Middle frontal gyrus (tissue), 1 donor: Measurements from ENCODE around the gene SLC25A25.
"Not testable (repeated sequence)": the region's sequence is repeated elsewhere in the genome, so short reads cannot be mapped to it uniquely, and the experiment has no call there.

Experiments
- DNase-seq: peaks from one replicate; pipeline ENCODE4 v3.0.0-alpha.2; 2015; ENCODE audit warnings: low spot score; ENCODE audit errors: extremely low spot score

Gene SLC25A25

DNA sequence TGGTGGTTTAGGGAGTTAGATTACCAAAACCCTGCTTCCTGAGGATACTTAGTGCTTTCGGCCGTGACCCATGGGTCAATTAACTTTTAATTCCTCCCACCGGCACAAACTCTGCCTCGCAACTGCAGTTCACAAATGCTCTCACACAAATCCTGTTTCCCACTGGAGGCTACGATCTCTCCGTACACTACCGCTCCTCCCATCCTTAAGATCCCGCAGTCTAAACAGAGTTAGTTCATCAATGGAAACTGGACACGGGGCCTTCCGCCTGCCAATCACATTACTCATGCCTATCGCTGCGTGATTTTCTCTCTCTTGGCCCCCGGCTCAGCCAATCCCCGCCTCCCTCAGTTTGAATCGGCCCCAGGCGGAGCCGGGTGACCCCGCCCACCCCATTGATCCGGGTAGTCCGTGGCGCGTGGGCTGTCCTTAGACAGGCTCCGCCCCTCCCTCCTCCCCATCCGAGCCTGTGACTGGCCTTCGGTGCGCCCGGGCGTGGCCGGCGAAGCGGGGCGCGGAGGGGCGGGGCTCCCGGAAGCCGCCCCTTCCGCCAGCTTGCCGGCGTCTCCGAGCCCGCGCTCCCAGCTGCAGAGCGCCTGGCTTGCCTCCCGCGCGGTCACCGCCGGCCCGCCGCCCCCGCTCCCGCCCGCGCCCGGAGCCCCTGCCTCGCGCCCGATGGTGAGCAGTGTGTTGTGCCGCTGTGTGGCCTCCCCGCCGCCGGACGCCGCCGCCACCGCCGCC lies at the start of gene SLC25A25:
Gene SLC25A25, plus strand, starts transcription at position 588 of the 741 bp plus-strand sequence. Its CDS starts 88 bp downstream, at position 676.
- DNase-seq: peak; percentile 98

DNA sequence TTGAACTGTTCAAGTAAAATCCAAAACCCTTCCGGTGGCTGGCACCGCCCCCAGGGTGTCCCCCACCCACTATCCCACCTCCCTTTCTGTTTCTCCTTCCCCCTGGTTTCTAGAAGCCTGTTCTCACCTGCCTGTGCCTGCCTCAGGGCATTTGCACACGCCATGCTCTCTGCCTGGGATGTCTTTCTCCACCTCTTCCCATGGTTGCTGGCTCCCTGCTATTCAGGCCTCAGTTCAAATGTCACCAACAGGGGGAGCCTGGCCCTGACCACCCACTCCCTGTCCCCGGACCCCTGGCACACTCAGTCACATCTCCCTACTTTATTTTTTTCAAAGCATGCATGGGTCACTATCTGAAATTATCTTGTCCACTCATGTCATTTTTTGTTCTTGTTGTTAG lies 47.3 kb upstream of the SLC25A25 start:
- DNase-seq: no peak

DNA sequence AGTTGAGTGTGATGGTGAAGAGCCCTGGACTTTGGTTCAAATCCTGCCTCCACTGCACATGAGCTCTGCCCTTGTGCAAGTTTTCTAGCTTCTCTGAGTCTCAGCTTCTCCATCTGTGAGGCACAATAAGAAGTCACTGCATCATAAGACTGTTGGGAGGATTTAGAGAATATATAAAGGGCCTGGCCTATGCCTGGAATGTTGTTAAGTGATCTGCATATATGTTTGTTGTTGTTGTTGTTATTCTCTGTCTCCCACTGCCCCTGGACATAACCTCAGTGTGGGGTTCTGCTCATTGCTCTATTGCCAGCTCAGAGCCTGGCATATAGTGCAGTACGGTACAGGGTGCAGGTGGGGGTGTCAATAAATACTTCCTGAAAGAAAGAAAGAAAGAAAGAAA lies 46.9 kb upstream of the SLC25A25 start:
- no peak for DNase-seq

DNA sequence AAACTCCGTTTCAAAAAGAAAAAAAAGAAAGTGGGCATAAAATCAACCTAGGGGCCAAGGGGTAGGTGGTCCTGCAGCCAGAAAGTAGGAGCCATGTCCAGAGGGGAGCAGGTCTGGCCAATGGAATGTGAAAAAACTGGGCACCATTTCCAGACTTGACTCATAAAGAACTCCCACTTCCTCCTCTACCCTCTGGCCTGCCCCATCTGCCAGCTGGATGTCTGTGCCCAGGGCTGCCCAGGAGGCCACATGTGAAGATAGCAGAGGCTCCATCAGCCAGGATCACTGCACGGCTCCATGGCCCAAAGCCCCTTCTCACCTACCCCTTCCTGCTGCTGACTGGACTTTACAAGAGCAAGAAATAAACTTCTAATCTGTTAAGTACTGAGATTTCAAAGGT lies 45.1 kb upstream of the SLC25A25 start:
- DNase-seq: no peak

DNA sequence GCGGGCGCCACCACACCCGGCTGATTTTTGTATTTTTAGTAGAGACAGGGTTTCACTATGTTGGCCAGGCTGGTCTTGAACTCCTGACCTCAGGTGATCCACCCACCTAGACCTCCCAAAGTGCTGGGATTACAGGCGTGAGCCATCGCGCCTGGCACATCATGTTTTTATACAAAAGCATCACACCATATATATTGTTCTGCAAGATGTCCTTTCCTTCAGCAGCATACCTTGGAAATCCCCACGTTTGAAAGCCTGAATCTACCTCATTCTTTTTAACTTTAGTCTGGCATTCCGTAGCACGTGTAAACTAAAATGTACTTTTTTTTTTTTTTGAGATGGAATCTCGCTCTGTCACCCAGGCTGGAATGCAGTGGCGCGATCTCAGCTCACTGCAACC lies 44.4 kb upstream of the SLC25A25 start:
- not testable (repeated sequence) for DNase-seq

DNA sequence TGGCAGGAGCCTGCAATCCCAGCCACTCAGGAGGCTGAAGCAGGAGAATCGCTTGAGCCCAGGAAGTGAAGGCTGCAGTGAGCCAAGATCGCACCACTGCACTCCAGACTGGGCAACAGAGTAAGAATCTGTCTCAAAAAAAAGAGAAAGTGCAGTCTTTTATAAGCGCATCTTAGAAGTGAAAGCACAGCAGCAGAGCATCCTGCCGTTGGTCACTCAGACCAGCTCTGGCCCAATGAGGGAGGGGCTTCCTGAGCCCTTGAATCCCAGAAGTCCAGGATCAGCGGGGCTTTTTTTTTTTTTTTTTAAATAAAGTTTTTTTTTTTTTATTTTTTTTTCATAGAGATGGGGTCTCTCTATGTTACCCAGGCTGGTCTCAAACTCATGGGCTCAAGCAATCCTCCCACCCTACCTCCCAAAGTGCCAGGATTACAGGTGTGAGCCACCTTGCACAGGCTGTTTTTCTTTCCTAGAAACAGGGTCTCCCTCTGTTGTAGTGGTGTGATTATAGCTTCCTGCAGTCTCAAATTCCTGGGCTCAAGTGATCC lies 43.2 kb upstream of the SLC25A25 start:
- DNase-seq: no peak

DNA sequence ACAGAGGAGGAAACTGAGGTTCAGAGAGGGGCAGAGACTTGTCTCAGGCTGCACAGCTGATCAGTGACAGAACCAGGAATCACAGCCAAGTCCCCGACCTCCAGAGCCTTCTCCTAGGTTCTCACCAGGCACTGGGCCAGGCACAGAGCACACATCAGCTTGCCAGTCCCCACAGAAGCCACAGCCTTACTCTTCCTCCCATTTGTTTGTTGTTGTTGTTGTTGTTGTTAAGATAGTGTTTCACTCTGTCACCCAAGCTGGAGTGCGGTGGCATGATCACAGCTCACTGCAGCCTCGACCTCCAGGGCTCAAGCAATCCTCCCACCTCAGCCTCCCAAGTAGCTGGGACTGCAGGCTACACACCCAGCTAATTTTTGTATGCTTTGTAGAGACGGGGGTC lies 42.3 kb upstream of the SLC25A25 start:
- no peak for DNase-seq

DNA sequence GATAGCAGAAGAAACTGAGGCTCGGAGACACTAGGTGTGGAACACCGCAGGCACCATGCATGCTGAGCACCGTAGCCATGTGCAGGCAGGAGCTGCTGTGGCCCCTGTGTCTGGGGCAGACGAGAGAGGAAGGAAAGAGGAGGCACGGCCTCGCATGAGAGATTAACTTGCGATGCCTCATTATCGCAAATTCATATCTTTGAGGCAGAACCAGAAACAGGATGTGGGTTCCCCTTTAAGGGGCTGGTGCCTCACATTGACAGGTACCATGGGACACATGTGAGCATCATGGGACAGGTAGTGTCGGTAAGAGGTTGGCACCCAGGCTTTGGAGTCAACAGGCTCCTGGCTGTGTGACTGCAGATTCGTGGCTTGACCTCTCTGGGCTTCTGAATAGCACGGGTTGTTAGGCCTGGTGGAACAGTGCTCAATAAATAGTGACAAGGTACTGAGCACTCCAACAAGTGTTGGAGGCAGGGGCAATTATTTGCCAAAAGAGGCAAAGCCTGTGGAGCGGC lies 41.7 kb upstream of the SLC25A25 start:
- no peak for DNase-seq

DNA sequence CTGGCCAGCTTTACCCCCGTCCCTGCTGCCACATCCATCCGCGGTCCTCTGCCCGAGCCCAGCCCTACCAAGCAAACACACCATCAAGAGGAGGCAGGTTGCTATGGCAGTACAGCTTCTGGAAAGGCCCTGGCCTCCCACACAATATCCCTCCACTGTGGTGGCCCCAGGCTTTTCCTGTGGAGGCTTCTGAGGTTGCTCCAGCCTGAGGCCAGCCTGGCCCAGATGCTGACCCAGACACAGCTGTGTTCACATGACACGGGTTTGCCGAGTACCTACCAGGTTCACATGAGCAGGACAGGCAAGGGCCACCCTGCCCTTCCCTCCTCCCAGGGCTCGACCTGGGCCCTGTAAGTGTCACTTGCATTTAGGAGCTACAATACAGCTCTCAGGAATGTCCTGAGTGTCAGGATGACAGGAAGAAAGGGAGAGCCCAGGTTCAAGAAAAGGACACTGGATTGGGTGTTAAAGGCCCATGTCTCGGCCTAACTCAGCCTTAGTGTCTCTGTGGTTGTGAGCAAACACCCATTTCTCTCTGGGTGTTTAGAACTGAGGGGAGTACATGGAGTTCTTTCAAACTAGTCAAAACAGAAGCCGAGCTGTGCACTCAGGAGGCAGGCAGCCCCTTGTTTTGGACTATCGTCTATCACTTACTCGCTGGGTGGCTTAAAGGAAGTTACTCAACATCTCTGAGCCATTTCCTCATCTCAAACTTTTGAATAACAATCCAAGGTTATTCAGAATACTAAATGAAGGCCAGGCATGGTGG lies 41.1 kb upstream of the SLC25A25 start:
- no peak for DNase-seq

DNA sequence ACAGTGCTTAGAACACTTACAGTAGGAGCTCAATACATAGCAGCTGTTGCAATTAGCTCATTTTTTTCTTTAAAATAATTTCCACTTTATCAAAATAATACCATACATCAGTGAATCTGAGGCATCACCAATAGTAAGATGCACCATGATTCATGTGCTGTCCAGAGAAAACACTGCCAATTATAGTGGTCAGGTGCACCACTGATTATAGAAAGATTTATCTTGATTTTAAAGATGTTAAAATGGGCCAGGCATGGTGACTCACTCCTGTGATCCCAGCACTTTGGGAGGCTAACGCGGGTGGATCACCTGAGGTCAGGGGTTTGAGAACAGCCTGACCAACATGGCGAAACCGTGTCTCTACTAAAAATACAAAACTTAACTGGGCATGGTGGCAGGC lies 40.3 kb upstream of the SLC25A25 start:
- no peak for DNase-seq

DNA sequence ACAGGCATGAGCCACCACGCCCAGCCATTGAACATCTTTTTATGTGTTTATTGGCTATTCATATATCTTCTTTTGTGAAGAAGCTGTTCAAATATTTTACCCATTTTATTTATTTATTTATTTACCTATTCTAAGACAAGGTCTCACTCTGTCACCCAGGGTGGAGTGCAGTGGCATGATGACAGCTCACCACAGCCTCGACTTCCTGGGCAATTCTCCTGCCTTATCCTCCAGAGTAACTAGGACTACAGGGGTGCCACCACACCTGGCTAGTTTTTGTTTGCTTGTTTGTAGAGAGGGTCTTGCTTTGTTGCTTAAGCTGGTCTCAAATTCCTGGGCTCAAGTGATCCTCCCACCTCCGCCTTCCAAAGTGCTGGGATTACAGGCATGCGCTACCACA lies 34.4 kb upstream of the SLC25A25 start:
- DNase-seq: no peak

DNA sequence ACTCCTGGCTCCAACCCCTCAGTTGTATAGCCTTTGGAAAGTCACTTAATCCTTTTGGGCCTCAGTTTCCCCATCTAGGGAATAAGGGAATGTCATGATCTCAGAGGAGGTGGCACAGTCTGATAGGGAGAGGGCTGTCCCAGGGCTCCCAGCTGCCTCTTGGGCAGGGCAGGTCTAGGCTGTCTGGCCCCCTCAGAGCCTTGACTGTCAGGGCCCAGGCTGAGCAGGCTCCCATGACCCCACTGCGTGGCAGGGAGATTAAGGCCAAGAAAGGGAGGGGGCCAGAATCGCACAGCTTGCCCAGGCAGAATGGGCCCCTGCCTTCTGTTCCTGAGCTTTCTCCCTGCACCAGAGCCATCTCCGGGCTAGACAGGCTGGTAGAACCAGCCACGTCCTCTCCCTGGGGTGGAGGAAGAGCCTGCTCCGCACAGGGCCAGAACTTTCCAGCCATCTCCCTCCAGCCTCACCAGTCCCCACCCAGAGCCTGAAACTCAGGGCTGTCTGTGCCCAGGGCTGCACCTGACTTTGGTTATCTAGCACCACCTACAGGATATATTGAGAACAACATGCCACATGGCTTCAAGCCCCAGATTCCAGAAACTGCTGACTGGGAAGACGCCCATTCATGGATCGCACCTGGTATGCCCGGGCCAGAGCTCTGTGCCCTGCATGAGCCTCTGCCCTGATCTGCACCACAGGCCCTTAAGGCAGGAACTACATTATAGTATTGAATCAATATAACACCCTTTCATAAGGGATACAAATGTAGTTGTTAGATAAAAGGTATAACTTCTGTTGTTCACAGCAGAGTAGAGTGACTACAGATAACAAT lies 33.0 kb upstream of the SLC25A25 start:
- peak; percentile 44 for DNase-seq

DNA sequence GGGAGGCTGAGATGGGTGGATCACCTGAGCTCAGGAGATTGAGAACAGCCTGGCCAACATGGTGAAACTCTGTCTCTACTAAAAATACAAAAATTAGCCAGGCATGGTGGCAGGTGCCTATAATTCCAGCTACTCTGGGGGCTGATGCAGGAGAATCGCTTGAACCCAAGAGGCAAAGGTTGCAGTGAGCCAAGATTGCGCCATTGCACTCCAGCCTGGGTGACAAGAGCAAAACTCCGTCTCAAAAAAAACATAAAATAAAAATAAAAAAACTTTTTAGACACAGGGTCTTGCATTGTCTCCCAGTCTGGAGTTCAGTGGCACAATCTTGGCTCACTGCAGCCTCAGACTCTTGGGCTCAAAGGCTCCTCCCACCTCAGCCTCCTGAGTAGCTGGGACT lies 31.5 kb upstream of the SLC25A25 start:
- DNase-seq: not testable (repeated sequence)

DNA sequence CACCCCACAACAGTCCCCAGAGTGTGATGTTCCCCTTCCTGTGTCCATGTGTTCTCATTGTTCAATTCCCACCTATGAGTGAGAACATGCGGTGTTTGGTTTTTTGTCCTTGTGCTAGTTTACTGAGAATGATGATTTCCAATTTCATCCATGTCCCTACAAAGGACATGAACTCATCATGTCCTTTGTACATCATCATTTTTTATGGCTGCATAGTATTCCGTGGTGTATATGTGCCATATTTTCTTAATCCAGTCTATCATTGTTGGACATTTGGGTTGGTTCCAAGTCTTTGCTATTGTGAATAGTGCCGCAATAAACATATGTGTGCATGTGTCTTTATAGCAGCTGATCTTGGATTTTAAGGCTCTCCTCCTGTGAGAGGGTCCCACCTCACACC lies 27.2 kb upstream of the SLC25A25 start:
- DNase-seq: not testable (repeated sequence)

DNA sequence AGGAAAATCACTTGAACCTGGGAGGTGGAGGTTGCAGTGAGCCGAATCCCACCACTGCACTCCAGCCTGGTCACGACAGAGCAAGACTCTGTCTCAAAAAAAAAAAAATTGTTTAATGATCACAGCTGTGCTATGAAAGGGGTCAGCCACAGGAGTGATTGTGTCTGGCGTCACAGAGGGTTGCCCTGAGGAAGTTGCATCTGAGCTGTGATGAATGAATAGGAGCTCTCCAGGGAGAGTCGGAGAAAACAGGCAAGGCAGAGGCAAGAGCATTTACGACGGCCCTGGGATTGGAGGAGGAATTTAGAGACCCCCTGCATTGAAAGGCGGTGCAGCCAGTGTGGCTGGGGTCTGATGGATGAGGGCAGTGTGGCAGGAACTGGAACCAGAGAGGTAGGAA lies 26.0 kb upstream of the SLC25A25 start:
- DNase-seq: no peak

DNA sequence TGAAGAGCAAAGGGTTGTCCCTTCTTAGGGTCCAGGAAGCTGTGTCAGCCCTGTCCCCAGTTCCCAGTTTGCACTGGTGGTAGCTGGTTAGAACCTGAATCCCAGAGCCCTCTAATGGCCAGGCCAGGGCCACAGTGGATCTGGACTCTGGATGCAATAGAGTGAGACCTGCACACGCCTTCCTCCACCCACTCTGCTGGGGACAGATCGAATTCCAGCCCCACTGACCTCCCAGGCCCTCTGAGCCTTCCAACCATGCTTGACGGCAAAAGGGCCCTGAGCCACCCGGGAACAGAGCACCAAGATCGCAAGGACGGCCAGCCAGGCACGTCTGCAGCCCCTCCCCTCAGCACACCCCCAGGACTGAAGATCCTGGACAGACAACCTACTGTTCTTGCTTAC lies 24.6 kb upstream of the SLC25A25 start:
- no peak for DNase-seq

DNA sequence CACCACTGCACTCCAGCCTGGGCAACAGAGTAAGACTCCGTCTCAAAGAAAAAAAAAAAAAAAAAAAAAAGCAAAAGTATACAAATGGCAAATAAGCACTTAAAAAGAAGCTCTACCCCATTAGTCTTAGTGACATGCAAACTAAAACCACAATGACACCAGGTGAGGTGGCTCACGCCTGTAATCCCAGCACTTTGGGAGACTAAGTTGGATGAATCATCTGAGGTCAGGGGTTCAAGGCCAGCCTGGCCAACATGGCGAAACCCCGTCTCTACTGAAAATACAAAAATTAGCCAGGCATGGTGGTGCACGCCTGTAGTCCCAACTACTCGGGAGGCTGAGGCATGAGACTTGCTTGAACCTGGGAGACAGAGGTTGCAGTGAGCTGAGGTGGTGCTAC lies 22.6 kb upstream of the SLC25A25 start:
- DNase-seq: not testable (repeated sequence)

DNA sequence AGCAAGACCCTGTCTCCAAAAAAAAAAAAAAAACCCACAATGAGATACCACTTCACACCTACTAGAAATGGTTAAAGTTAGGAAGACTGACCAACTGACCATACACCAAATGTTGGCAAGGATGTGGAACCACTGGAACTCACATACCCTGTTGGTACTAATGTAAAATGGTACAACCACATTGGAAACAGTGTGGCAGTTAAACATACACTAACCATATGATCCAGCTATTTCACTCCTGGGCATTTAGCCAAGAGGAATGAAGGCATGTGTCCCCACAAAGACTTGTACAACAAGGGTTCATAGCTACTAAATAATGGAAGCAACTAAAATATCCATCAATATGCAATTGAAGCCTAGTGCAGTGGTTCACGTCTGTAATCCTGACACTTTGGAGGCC lies 22.2 kb upstream of the SLC25A25 start:
- no peak for DNase-seq

DNA sequence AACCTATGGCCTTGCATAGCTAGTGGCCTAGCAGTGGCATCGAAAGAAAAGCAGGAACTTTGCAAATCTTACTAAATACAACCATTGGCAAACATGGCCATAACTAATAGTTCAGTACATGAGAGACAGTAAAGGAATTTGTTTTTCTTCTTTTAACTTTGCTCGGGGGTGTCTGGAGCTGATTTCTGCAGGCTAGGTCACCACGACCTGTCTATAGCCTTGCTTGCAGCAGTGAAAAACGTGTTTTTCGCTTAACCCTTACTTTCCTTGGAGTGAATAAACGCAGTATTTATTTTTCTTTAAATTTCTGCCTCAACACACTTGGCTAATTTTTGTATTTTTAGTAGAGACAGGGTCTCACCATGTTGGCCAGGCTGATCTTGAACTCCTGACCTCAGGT lies 20.8 kb upstream of the SLC25A25 start:
- no peak for DNase-seq

DNA sequence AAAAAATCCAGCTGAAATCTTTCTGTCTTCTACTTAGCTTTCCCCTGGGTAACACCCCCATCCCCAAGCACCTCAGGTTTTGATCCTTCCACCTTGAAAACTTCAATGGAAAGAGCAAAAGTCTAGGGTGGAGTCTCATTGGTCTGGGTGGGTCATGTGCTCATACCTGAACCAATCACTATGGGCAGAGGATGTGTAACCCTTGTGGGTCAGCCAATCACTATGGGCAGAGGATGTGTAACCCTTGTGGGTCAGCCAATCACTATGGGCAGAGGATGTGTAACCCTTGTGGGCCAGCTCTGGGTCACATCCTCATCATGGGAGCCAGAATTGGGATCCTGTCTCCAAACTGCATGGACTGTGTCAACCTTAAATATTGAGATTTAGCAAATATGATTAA lies 19.4 kb upstream of the SLC25A25 start:
- DNase-seq: no peak

DNA sequence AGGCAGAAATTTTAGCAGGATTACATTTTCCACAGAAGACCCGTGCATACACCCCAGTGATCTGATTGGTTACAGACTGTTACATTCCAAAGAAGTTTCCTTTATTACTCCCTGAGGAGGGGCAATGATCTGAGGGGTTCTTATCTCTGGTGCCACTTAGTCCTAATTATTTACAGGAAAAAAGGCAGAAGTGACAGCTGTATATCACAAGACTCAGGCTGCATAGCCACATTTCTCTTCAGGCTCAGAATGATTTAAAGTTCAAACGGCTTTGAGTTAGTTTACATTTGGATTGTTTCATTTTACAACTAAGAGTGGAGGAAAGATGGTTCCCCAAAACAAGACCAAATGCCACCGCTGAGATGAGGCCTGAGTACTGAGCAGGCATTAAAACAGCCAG lies 18.2 kb upstream of the SLC25A25 start:
- no peak for DNase-seq
